K562 (cell line): ENCODE measurements around the gene DHPS. TPM values are rescaled to one million over a fixed set of nuclear protein-coding genes. Genes with fewer than 3 reads are reported as not detected.
"Not testable (repeated sequence)": the region's sequence is repeated elsewhere in the genome, so short reads cannot be mapped to it uniquely, and the experiment has no call there.

Experiments used
- ATAC-seq: fragments of 200-7000 bp; cut with Tn5 transposase; 3 replicates; pipeline ENCODE4 v1.9.1; 2020; ENCODE audit warnings: moderate library complexity
- BruUV-seq: library from RNA; stranded (reverse); fragments of 400-500 nt; replicated peaks from 2 replicates; lab custom pipeline; 2021; lab: Mats Ljungman, UMichigan
- CTCF ChIA-PET: fragments of 300-600 bp; formaldehyde crosslinking; extraction: SDS; loops from one replicate; lab custom pipeline; 2021; ENCODE audit warnings: low intra/inter-chr PET ratio; lab: Yijun Ruan, JAX
- POLR2A ChIA-PET: fragments of 300-600, 350-650 bp; sonication (Branson Sonifier 250); formaldehyde crosslinking; extraction: SDS; loops from one replicate; lab custom pipeline; 2021; ENCODE audit warnings: antibody characterized with exemption, inconsistent platforms; lab: Yijun Ruan, JAX
- DNase-seq, 4 experiments: peaks; one replicate each; pipeline versions ENCODE4 v3.0.0 to v3.0.0-alpha.2; 2011 to 2018; ENCODE audit warnings: low spot score in 3 of 4, mixed read lengths in 3 of 4; ENCODE audit errors: extremely low read depth in 1 of 4
- FAIRE-seq: peaks from 2 replicates; lab custom pipeline; 2011; peaks lifted over from hg19 to GRCh38; lab: Jason Lieb, UNC
- H2AFZ ChIP-seq: 2 replicates; pipeline ENCODE4 v1.6.0; 2011; ENCODE audit warnings: low read depth, low read length, control low read depth, inconsistent platforms
- H3K27ac ChIP-seq: fragments of 200-600 bp; 3 replicates; pipeline ENCODE4 v1.8.0; 2011; ENCODE audit warnings: low read depth, mild to moderate bottlenecking, control low read depth, inconsistent platforms, low read length, moderate library complexity, mixed read lengths; ENCODE audit errors: extremely low read depth
- H3K27me3 ChIP-seq, 2 experiments: fragments of 300-600 bp in 1 of 2; 2 replicates in 1 of 2; 3 replicates in 1 of 2; pipeline versions ENCODE4 v1.6.0 to v1.8.0; 2011; ENCODE audit warnings: inconsistent platforms in 2 of 2, low read length in 2 of 2, mild to moderate bottlenecking in 1 of 2, mixed read lengths in 1 of 2, moderate library complexity in 1 of 2; ENCODE audit not compliant: control insufficient read depth in 2 of 2, insufficient read depth in 2 of 2
- H3K36me3 ChIP-seq: fragments of 300-600 bp; 3 replicates; pipeline ENCODE4 v1.8.0; 2011; ENCODE audit warnings: mild to moderate bottlenecking, low read length, inconsistent platforms; ENCODE audit not compliant: control insufficient read depth, insufficient read depth
- H3K4me1 ChIP-seq, 2 experiments: fragments of 200-600 bp in 1 of 2; replicated peaks in 1 of 2; 2 replicates in 1 of 2; 3 replicates in 1 of 2; pipeline versions ENCODE4 v1.5.1 to v1.8.0; 2011; ENCODE audit warnings: inconsistent platforms in 2 of 2, low read length in 2 of 2, mild to moderate bottlenecking in 1 of 2, mixed read lengths in 1 of 2, moderate library complexity in 1 of 2; ENCODE audit not compliant: control insufficient read depth in 2 of 2, insufficient read depth in 2 of 2
- H3K4me2 ChIP-seq: 2 replicates; pipeline ENCODE4 v1.6.1; 2011; ENCODE audit warnings: low read length, control low read depth, inconsistent platforms, mixed read lengths; ENCODE audit not compliant: insufficient read depth
- H3K4me3 ChIP-seq: fragments of 200-600 bp; sonication (generic), shearing (Covaris generic); 2 replicates; pipeline ENCODE4 v1.5.1; 2016; ENCODE audit warnings: control low read depth, inconsistent platforms
- H3K79me2 ChIP-seq: fragments of 200-600 bp; 3 replicates; pipeline ENCODE4 v1.8.0; 2011; ENCODE audit warnings: low read length, inconsistent platforms; ENCODE audit not compliant: control insufficient read depth, insufficient read depth
- H3K9ac ChIP-seq, 2 experiments: 2 replicates each; pipeline versions ENCODE4 v1.6.0 to v1.6.1; 2011; ENCODE audit warnings: low read depth in 2 of 2, low read length in 2 of 2, control low read depth in 1 of 2, inconsistent platforms in 1 of 2, mild to moderate bottlenecking in 1 of 2, mixed read lengths in 1 of 2; ENCODE audit not compliant: insufficient read depth in 1 of 2
- H3K9me1 ChIP-seq: one replicate; pipeline ENCODE4 v1.6.0; 2011; ENCODE audit warnings: inconsistent platforms, mild to moderate bottlenecking, low read length, moderate library complexity; ENCODE audit not compliant: control insufficient read depth, insufficient read depth
- H3K9me3 ChIP-seq: replicated peaks from 2 replicates; pipeline ENCODE4 v1.5.1; 2011; ENCODE audit warnings: low read depth, low read length, inconsistent platforms; ENCODE audit not compliant: control insufficient read depth, insufficient read depth
- H4K20me1 ChIP-seq: replicated peaks from 2 replicates; pipeline ENCODE4 v1.6.1; 2011; ENCODE audit warnings: low read length, inconsistent platforms, mixed read lengths; ENCODE audit not compliant: control insufficient read depth, insufficient read depth
- ATF1 ChIP-seq, 2 experiments: fragments of 450-650 bp in 1 of 2; IDR thresholded peaks; 2 replicates each; pipeline ENCODE4 v1.6.1; 2016; ENCODE audit warnings: missing compliant biosample characterization in 1 of 2, missing genetic modification characterization in 1 of 2
- ATF3 ChIP-seq, 2 experiments: fragments of 450-650 bp in 1 of 2; sonication (generic) in 1 of 2; formaldehyde crosslinking in 1 of 2; IDR thresholded peaks in 1 of 2; conservative IDR thresholded peaks in 1 of 2; 2 replicates each; pipeline versions ENCODE4 v1.6.1 to v1.8.1; 2016 to 2023; ENCODE audit warnings: mild to moderate bottlenecking in 2 of 2, moderate library complexity in 2 of 2, inconsistent platforms in 1 of 2, missing genetic modification reagents in 1 of 2
- RAD21 ChIP-seq, 2 experiments: fragments of 250-450 bp in 1 of 2; fragments of 450-650 bp in 1 of 2; sonication (Bioruptor Pico) in 1 of 2; formaldehyde crosslinking in 1 of 2; IDR thresholded peaks in 1 of 2; conservative IDR thresholded peaks in 1 of 2; 2 replicates each; pipeline versions ENCODE4 v1.4.0 to v1.8.0; 2020 to 2022; ENCODE audit warnings: mild to moderate bottlenecking in 2 of 2, moderate library complexity in 1 of 2
- REST ChIP-seq, 2 experiments: fragments of 450-650 bp; formaldehyde crosslinking in 1 of 2; IDR thresholded peaks; 2 replicates each; pipeline versions ENCODE4 v1.4.0 to v1.6.1; 2014 to 2020; ENCODE audit warnings: mild to moderate bottlenecking in 2 of 2, borderline replicate concordance in 1 of 2, low read depth in 1 of 2
- ZBTB33 ChIP-seq: sonication (generic); formaldehyde crosslinking; IDR thresholded peaks from 2 replicates; pipeline ENCODE4 v1.8.1; 2023; ENCODE audit warnings: mild to moderate bottlenecking, missing genetic modification reagents
- WGBS: fragments of 100-300 bp; shearing (Covaris generic); methylation state at CpG from one replicate; pipeline ENCODE4 v1.1.6; 2016; ENCODE audit warnings: low coverage, mixed read lengths; ENCODE audit not compliant: insufficient coverage; ENCODE audit errors: missing lambda C conversion rate; 5-methylcytosine and 5-hydroxymethylcytosine counted together
- in situ Hi-C: fragments of 300-500 bp; cut with MboI; formaldehyde crosslinking; loops from 4 replicates; pipeline ENCODE4 v1.15.0; 2018; ENCODE audit warnings: inconsistent platforms, mixed read lengths
- intact Hi-C: fragments of 100-400 bp; cut with micrococcal nuclease; formaldehyde crosslinking; loops from 2 replicates; pipeline ENCODE4 v1.14.2; 2022
- polyA plus RNA-seq, 8 experiments: library from polyadenylated mRNA; depleted of rRNA in 4 of 8; stranded (reverse) in 5 of 8; unstranded in 3 of 8; fragments of >200 nt; fragmentation: Nextera tagmentation in 2 of 8; fragmentation: Illumina TruSeq in 1 of 8; extraction: Ambion mirVana in 2 of 8; extraction: Trizol in 1 of 8; gene quantifications; 2 replicates each; pipeline versions ENCODE4 v1.2.1 to v1.2.3, GENCODE V29; 2011 to 2014; ENCODE audit warnings: inconsistent platforms in 1 of 8, missing spikeins in 1 of 8
- total RNA-seq, 7 experiments: library from RNA; depleted of rRNA in 6 of 7; stranded (reverse); fragments of >200 nt in 6 of 7; fragmentation: Illumina TruSeq in 2 of 7; extraction: Trizol in 2 of 7; gene quantifications; 2 replicates each; pipeline versions ENCODE4 v1.2.1 to v1.2.3, GENCODE V29; 2011 to 2021; ENCODE audit warnings: low replicate concordance in 1 of 7

The DHPS gene
- total and polyA plus RNA-seq, 9 of the 15 experiments (the other 6 are each of a cell fraction or from before 2014, with no cell fraction given): 47.1 to 110 (median 79.9) TPM

GRCh38 chr19:12712077-12712476, 30.4 kb upstream of the DHPS start:
- H3K4me2 ChIP-seq; DNase-seq; H3K4me3 ChIP-seq; H3K27ac ChIP-seq; H3K9me3 ChIP-seq; intact Hi-C loops; H2AFZ ChIP-seq; H3K27me3 ChIP-seq; FAIRE-seq; BruUV-seq; ATAC-seq; H3K9me1 ChIP-seq; H3K9ac ChIP-seq; H4K20me1 ChIP-seq; CTCF ChIA-PET; POLR2A ChIA-PET; TF ChIP-seq ATF1 (CRISPR knock-in tag; IDR thresholded peaks at IDR 0.05); ATF3 (CRISPR knock-in tag; conservative IDR thresholded peaks at IDR 0.05); REST (CRISPR knock-in tag; IDR thresholded peaks at IDR 0.05; ENCODE audit: low read depth): not testable (repeated sequence)
- Histone ChIP-seq H3K79me2 (peaks cover 21% of the 10 kb centered on the region), H3K4me1 (peaks cover 0 to 13% of the 10 kb centered on the region in 2 experiments; a peak in 1 of 5 replicates), H3K36me3 (peaks cover 88% of the 10 kb centered on the region)
- TF ChIP-seq ATF1 (tag; IDR thresholded peaks at IDR 0.05) (peak; percentile 57), ATF3 (IDR thresholded peaks at IDR 0.05) (peak; percentile 25; the same call in 1 of the 2 replicates), REST (IDR thresholded peaks at IDR 0.05; ENCODE audit: borderline replicate concordance) (peak; percentile 26; the same call in 1 of the 2 replicates), ZBTB33 (CRISPR knock-in tag) (peak; percentile 91), RAD21 (CRISPR knock-in tag; conservative IDR thresholded peaks at IDR 0.05 in 1 of 2, IDR thresholded peaks at IDR 0.05 in 1 of 2) (peak; percentile 16 to 64; a peak in 3 of 4 replicates)
- in situ Hi-C loops: loop anchor here (5.0 kb wide), 1 partner anchor 85 kb away; no protein-coding TSS in a partner anchor
- 50% methylated on average over 11 of the region's 14 CpGs for WGBS
